Lung (tissue), 16 donors: ENCODE measurements around the gene EPHB4. TPM values are rescaled to one million over a fixed set of nuclear protein-coding genes. Genes with fewer than 3 reads are reported as not detected.

Experiments used
- ATAC-seq: fragments of 200-7000 bp; cut with Tn5 transposase; one replicate; pipeline ENCODE4 v1.9.1; 2020; ENCODE audit warnings: moderate number of reproducible peaks; ENCODE audit not compliant: insufficient read depth, low FRiP score
- DNase-seq, 3 donors: peaks; one replicate each; pipeline ENCODE4 v3.0.0-alpha.2; 2013 to 2017
- H3K27ac ChIP-seq, 2 donors: one replicate each; pipeline ENCODE4 v1.5.1; 2013; ENCODE audit warnings: mild to moderate bottlenecking in 2 of 2, moderate library complexity in 2 of 2, control low read depth in 1 of 2, inconsistent platforms in 1 of 2, low read depth in 1 of 2, low read length in 1 of 2
- H3K27me3 ChIP-seq, 3 donors: one replicate each; pipeline ENCODE4 v1.5.1; 2013; ENCODE audit warnings: low read length in 2 of 3; ENCODE audit not compliant: control insufficient read depth in 3 of 3, insufficient read depth in 3 of 3
- H3K36me3 ChIP-seq, 4 donors: one replicate each; pipeline ENCODE4 v1.5.1; 2013; ENCODE audit warnings: low read length in 4 of 4, mild to moderate bottlenecking in 1 of 4, moderate library complexity in 1 of 4; ENCODE audit not compliant: control insufficient read depth in 4 of 4, insufficient read depth in 4 of 4
- H3K4me1 ChIP-seq, 5 donors: one replicate each; pipeline ENCODE4 v1.5.1; 2013; ENCODE audit warnings: low read length in 5 of 5, mild to moderate bottlenecking in 2 of 5, moderate library complexity in 1 of 5; ENCODE audit not compliant: control insufficient read depth in 5 of 5, insufficient read depth in 5 of 5
- H3K4me3 ChIP-seq: one replicate; pipeline ENCODE4 v1.5.1; 2013; ENCODE audit warnings: mild to moderate bottlenecking, control low read depth, moderate library complexity
- H3K9ac ChIP-seq, 2 donors: one replicate each; pipeline ENCODE4 v1.5.1; 2013; ENCODE audit warnings: low read length in 2 of 2, control low read depth in 1 of 2; ENCODE audit not compliant: insufficient read depth in 1 of 2
- H3K9me3 ChIP-seq, 4 donors: one replicate each; pipeline ENCODE4 v1.5.1; 2013; ENCODE audit warnings: low read length in 3 of 4, mild to moderate bottlenecking in 1 of 4, moderate library complexity in 1 of 4; ENCODE audit not compliant: control insufficient read depth in 4 of 4, insufficient read depth in 3 of 4
- WGBS, 2 donors: extraction: QIAGEN DNeasy Blood & Tissue Kit; methylation state at CpG; one replicate each; pipeline ENCODE4 v1.1.7; 2013; 5-methylcytosine and 5-hydroxymethylcytosine counted together
- long read RNA-seq, 5 donors: transcript quantifications; one replicate each; lab custom pipeline, GENCODE V29; 2026
- polyA plus RNA-seq, 2 donors: library from polyadenylated mRNA; stranded (reverse); fragments of 200-250 nt; gene quantifications; one replicate each; pipeline ENCODE4 v1.2.1, GENCODE V29; 2013
- total RNA-seq, 2 donors: library from RNA; depleted of rRNA in 1 of 2; stranded (reverse); fragments of >200 nt in 1 of 2; gene quantifications; one replicate each; pipeline ENCODE4 v1.2.1, GENCODE V29; 2014 to 2021
- TF ChIP-seq, protein P1 (sequence below): IDR thresholded peaks from 2 replicates; pipeline ENCODE4 v1.5.1; 2012; ENCODE audit warnings: mild to moderate bottlenecking; ENCODE audit errors: control extremely low read depth, extremely low read depth
- donor health status: control.
- donor health status: control.
- donor health status: Bipolar disorder and iron deficiency.
- donor health status: healthy.
- donor health status: DM: yes; HTN: yes; CAD: no.

EPHB4 gene
- total RNA-seq (10 to 100 TPM; 55.2 to 64.2 TPM), polyA plus RNA-seq (10 to 100 TPM; 21.7 to 45.7 TPM)
- long read RNA-seq, donor 1, full-length matches to known transcripts, result 13 of 167 reads
- long read RNA-seq, donor 1, partial matches to known transcripts, result 154 of 167 reads
- long read RNA-seq, donor 1, other reads (novel, unspliced or antisense), result 0 of 167 reads
- long read RNA-seq, donor 2, full-length matches to known transcripts, result 4 of 54 reads
- long read RNA-seq, donor 2, partial matches to known transcripts, result 50 of 54 reads
- long read RNA-seq, donor 2, other reads (novel, unspliced or antisense), result 0 of 54 reads
- long read RNA-seq, donor 3, full-length matches to known transcripts, result 2 of 55 reads
- long read RNA-seq, donor 3, partial matches to known transcripts, result 53 of 55 reads
- long read RNA-seq, donor 3, other reads (novel, unspliced or antisense), result 0 of 55 reads
- long read RNA-seq, donor 4, full-length matches to known transcripts, result 2 of 111 reads
- long read RNA-seq, donor 4, partial matches to known transcripts, result 109 of 111 reads
- long read RNA-seq, donor 4, other reads (novel, unspliced or antisense), result 0 of 111 reads
- long read RNA-seq, donor 5, full-length matches to known transcripts, result 9 of 37 reads
- long read RNA-seq, donor 5, partial matches to known transcripts, result 28 of 37 reads
- long read RNA-seq, donor 5, other reads (novel, unspliced or antisense), result 0 of 37 reads

DNA sequence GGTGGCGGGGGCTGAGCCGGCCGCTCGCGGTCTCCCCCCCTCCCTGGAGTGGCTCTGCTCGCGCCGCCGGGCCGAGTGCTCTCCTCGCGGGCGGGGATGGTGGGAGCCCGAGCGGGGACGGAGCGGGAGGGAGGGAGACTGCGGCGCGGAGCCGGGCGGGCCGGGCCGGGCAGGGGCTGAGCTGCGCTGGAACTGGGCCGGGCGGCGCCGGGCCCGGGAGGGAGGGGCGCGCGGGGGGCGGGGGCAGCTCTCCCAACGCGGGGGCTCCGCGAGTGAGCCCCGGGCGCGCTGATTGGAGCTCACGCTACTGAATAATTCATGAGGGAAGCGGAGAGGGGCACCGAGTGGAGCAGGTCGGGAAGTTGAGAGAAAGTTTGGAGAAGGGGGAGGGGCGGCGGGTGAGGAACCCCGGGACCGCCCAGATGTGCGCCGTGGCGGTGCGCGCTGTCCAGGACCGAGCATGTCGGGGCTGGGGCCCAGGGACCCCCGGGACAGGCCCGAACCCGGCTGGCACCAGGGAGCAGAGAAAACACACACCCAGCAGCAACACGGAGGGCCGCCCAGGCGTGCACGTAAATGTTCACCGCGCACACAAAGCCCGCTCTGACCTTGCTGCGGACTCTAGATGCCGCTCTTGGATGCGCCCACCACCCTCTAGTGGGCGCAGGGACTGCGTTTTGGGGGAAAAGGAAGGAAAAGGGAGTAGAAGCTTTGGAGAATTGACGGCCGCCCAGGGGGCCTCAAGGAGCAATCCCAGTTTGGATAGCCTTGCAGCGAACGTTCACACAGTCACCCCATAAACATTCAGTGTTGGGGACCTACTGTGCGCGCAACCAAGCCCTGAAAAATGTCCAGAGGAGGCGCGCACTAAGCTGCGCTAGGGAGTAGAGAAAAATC lies at the start of gene EPHB4:
EPHB4 (minus strand) TSS at position 194 of the 897 bp plus-strand sequence. CDS start 493 bp downstream, outside the sequence.
- peak within 1 kb of the TSS; percentile 52 to 70 for H3K9ac ChIP-seq
- no peaks in the 10 kb centered on the region for H3K27me3 ChIP-seq
- peaks cover 0 to 31% (median 4%) of the 10 kb centered on the region in 5 donors for H3K4me1 ChIP-seq
- H3K9me3 ChIP-seq, result no peaks in the 10 kb centered on the region
- H3K27ac ChIP-seq, result peak within 1 kb of the TSS; percentile 87 to 94
- H3K36me3 ChIP-seq, result peaks cover 0 to 13% (median 6%) of the 10 kb centered on the region in 4 donors
- peak within 1 kb of the TSS; percentile 45 for H3K4me3 ChIP-seq
- 0 to 1% methylated on average over 57 to 80 of the region's 80 CpGs for WGBS, 2 donors
- TF ChIP-seq, protein P1, sequence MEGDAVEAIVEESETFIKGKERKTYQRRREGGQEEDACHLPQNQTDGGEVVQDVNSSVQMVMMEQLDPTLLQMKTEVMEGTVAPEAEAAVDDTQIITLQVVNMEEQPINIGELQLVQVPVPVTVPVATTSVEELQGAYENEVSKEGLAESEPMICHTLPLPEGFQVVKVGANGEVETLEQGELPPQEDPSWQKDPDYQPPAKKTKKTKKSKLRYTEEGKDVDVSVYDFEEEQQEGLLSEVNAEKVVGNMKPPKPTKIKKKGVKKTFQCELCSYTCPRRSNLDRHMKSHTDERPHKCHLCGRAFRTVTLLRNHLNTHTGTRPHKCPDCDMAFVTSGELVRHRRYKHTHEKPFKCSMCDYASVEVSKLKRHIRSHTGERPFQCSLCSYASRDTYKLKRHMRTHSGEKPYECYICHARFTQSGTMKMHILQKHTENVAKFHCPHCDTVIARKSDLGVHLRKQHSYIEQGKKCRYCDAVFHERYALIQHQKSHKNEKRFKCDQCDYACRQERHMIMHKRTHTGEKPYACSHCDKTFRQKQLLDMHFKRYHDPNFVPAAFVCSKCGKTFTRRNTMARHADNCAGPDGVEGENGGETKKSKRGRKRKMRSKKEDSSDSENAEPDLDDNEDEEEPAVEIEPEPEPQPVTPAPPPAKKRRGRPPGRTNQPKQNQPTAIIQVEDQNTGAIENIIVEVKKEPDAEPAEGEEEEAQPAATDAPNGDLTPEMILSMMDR, result no peak
- ATAC-seq (peak; percentile 69), DNase-seq (peak; percentile 95 to 98 (median 97))

DNA sequence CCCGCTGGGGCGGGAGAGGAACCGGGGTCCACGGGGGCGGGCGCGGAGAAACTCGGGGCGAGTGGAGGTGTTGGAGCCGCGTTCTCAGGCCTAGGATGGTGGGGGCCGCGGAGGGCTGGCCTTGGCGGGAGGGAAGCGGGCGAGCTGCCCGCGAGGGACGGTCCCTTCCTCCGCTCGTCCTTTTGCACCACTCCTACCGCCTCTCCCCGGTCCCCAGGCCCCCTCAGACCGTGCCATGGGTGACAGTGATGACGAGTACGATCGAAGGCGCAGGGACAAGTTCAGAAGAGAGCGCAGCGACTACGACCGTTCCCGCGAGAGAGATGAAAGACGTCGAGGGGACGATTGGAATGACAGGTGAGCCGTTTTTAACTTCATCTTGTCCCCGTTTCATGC lies 48.0 kb upstream of the EPHB4 start:
- no peaks in the 10 kb centered on the region for H3K27me3 ChIP-seq
- peak in 1 of 3 donors; percentile 47 for DNase-seq
- TF ChIP-seq, protein P1, result no peak
- peak overlapping the region; percentile 46 to 83 for H3K9ac ChIP-seq
- no peaks in the 10 kb centered on the region for H3K9me3 ChIP-seq
- peak overlapping the region; percentile 96 for H3K4me3 ChIP-seq
- H3K27ac ChIP-seq, result peak overlapping the region; percentile 84 to 91
- H3K4me1 ChIP-seq, result peaks cover 3 to 20% (median 12%) of the 10 kb centered on the region in 5 donors
- peak; percentile 13 for ATAC-seq
- H3K36me3 ChIP-seq, result peaks cover 2 to 37% (median 30%) of the 10 kb centered on the region in 4 donors
- WGBS, 2 donors, result 0% methylated on average over 35 to 39 of the region's 39 CpGs

- DNase-seq, result peak; percentile 99 to 100 (median 99)
- peak; percentile 98 for ATAC-seq
- TF ChIP-seq, protein P1, result peak; percentile 3
- peaks cover 2 to 35% (median 28%) of the 10 kb centered on the region in 4 donors for H3K36me3 ChIP-seq
- H3K9me3 ChIP-seq, result no peaks in the 10 kb centered on the region
- H3K4me3 ChIP-seq, result peak within 1 kb of the TSS; percentile 96
- 3 to 5% methylated on average over 68 to 79 of the region's 79 CpGs for WGBS, 2 donors
- H3K9ac ChIP-seq, result peak within 1 kb of the TSS; percentile 57 to 94
- H3K4me1 ChIP-seq, result peaks cover 3 to 20% (median 12%) of the 10 kb centered on the region in 5 donors
- H3K27me3 ChIP-seq, result no peaks in the 10 kb centered on the region
- H3K27ac ChIP-seq, result peak within 1 kb of the TSS; percentile 92 to 98
Measured at GRCh38 chr7:100874577-100875355, 47.4 kb upstream of the EPHB4 start, which contains the start of gene SRRT. Gene SRRT (plus strand): TSS chr7:100875103. CDS start chr7:100875591, 488 bp downstream.
